Stimulated activated CD4-positive, alpha-beta T cell treated with anti-CD3 and anti-CD28 coated beads, Interleukin-15, amount 100 ng/mL, for 1 hour (primary cell): ENCODE results near the gene SUCO.
A peak's percentile ranks its signal among the peaks of the same experiment; 100 is the strongest.
"Not testable (repeated sequence)": the region's sequence is repeated elsewhere in the genome, so short reads cannot be mapped to it uniquely, and the experiment has no call there.

Experiments used
- DNase-seq, 2 donors: peaks; one replicate each; pipeline ENCODE4 v3.0.0-alpha.2; 2020; ENCODE audit warnings: low read depth in 1 of 2, low spot score in 1 of 2

SUCO gene

GRCh38 chr1:172603816-172604215 lies 70.9 kb downstream of the SUCO start:
- no peak for DNase-seq

GRCh38 chr1:172605641-172606040 lies 72.7 kb downstream of the SUCO start:
- no peak for DNase-seq

- DNase-seq, result no peak
Observed at GRCh38 chr1:172607145-172607544, 74.2 kb downstream of the SUCO start.

GRCh38 chr1:172608098-172608601 lies 75.2 kb downstream of the SUCO start:
- no peak for DNase-seq

- no peak for DNase-seq
Observed at GRCh38 chr1:172609528-172609927, 76.6 kb downstream of the SUCO start.

- no peak for DNase-seq
Observed at GRCh38 chr1:172612478-172612877, 79.5 kb downstream of the SUCO start.

- no peak for DNase-seq
Observed at GRCh38 chr1:172613294-172613693, 80.3 kb downstream of the SUCO start.

- DNase-seq, result no peak
Observed at GRCh38 chr1:172616195-172616594, 83.2 kb downstream of the SUCO start.

- DNase-seq, result no peak
Observed at GRCh38 chr1:172616636-172617035, 83.7 kb downstream of the SUCO start.

- not testable (repeated sequence) for DNase-seq
Observed at GRCh38 chr1:172620603-172621002, 87.7 kb downstream of the SUCO start.

GRCh38 chr1:172622541-172622940 lies 89.6 kb downstream of the SUCO start:
- DNase-seq, result no peak

- DNase-seq, result no peak
Observed at GRCh38 chr1:172623748-172624147, 90.8 kb downstream of the SUCO start.

- no peak for DNase-seq
Observed at GRCh38 chr1:172626845-172627244, 93.9 kb downstream of the SUCO start.

- DNase-seq, result no peak
Observed at GRCh38 chr1:172627702-172628101, 94.8 kb downstream of the SUCO start.

- no peak for DNase-seq
Observed at GRCh38 chr1:172628401-172628800, 95.5 kb downstream of the SUCO start.

GRCh38 chr1:172629170-172629569 lies 96.2 kb downstream of the SUCO start:
- DNase-seq, result no peak

- no peak for DNase-seq
Observed at GRCh38 chr1:172629638-172630037, 96.7 kb downstream of the SUCO start.

GRCh38 chr1:172630056-172630818 lies 97.3 kb downstream of the SUCO start:
- DNase-seq, result no peak

- DNase-seq, result no peak
Observed at GRCh38 chr1:172630868-172631267, 97.9 kb downstream of the SUCO start.

- DNase-seq, result no peak
Observed at GRCh38 chr1:172637522-172637921, 104.6 kb downstream of the SUCO start.

GRCh38 chr1:172638249-172638648 lies 105.3 kb downstream of the SUCO start:
- no peak for DNase-seq

- peak; percentile 52 to 56 for DNase-seq
Observed at GRCh38 chr1:172638885-172639831, 106.2 kb downstream of the SUCO start.
